Measurements from ENCODE around the gene TIMP2.

Gene TIMP2

GRCh38 chr17:78854508-78854907, 70.7 kb downstream of the TIMP2 start:
- TF ChIP-seq CTCF (IDR thresholded peaks at IDR 0.05; ENCODE audit: borderline replicate concordance, insufficient read depth, low read depth, low read length) = no peak
- H3K4me3 ChIP-seq (ENCODE audit: low read depth, low read length) = no peak overlapping the region

- H3K4me3 ChIP-seq (ENCODE audit: low read depth, low read length) = no peak overlapping the region
- no peak for TF ChIP-seq CTCF (IDR thresholded peaks at IDR 0.05; ENCODE audit: borderline replicate concordance, insufficient read depth, low read depth, low read length)
These were observed 71.2 kb downstream of the TIMP2 start for GRCh38 chr17:78853926-78854394.

GRCh38 chr17:78852709-78853121, 72.5 kb downstream of the TIMP2 start:
- no peak for TF ChIP-seq CTCF (IDR thresholded peaks at IDR 0.05; ENCODE audit: borderline replicate concordance, insufficient read depth, low read depth, low read length)
- H3K4me3 ChIP-seq (ENCODE audit: low read depth, low read length) = no peak overlapping the region

GRCh38 chr17:78849026-78849425, 76.2 kb downstream of the TIMP2 start:
- no peak for TF ChIP-seq CTCF (IDR thresholded peaks at IDR 0.05; ENCODE audit: borderline replicate concordance, insufficient read depth, low read depth, low read length)
- no peak overlapping the region for H3K4me3 ChIP-seq (ENCODE audit: low read depth, low read length)

GRCh38 chr17:78847052-78847451, 78.1 kb downstream of the TIMP2 start:
- H3K4me3 ChIP-seq (ENCODE audit: low read depth, low read length) = no peak overlapping the region
- TF ChIP-seq CTCF (IDR thresholded peaks at IDR 0.05; ENCODE audit: borderline replicate concordance, insufficient read depth, low read depth, low read length) = no peak

- no peak for TF ChIP-seq CTCF (IDR thresholded peaks at IDR 0.05; ENCODE audit: borderline replicate concordance, insufficient read depth, low read depth, low read length)
- no peak overlapping the region for H3K4me3 ChIP-seq (ENCODE audit: low read depth, low read length)
These were observed 80.7 kb downstream of the TIMP2 start for GRCh38 chr17:78844301-78845005.

GRCh38 chr17:78842881-78843565, 82.2 kb downstream of the TIMP2 start:
- peak; percentile 89 for TF ChIP-seq CTCF (IDR thresholded peaks at IDR 0.05; ENCODE audit: borderline replicate concordance, insufficient read depth, low read depth, low read length)
- H3K4me3 ChIP-seq (ENCODE audit: low read depth, low read length) = no peak overlapping the region

All from GM12875 (cell line).